Hepatocyte (in vitro differentiated cells): ENCODE data around the gene MICALL2. TPM values are rescaled to one million over a fixed set of nuclear protein-coding genes. Genes with fewer than 3 reads are reported as not detected.

Experiments used
- DNase-seq: peaks from one replicate; pipeline ENCODE4 v3.0.0-alpha.2; 2016; ENCODE audit warnings: low spot score
- H2AFZ ChIP-seq: fragments of 200-600 bp; sonication (generic); 2 replicates; pipeline ENCODE4 v1.6.0; 2016; ENCODE audit warnings: antibody characterized with exemption, mild to moderate bottlenecking
- H3K27ac ChIP-seq: fragments of 200-600 bp; sonication (generic); 2 replicates; pipeline ENCODE4 v1.5.1; 2016; ENCODE audit warnings: mild to moderate bottlenecking
- H3K27me3 ChIP-seq: fragments of 200-600 bp; sonication (generic); 2 replicates; pipeline ENCODE4 v1.6.1; 2016
- H3K36me3 ChIP-seq: fragments of 200-600 bp; sonication (generic); replicated peaks from 2 replicates; pipeline ENCODE4 v1.5.1; 2016; ENCODE audit warnings: low read depth; ENCODE audit not compliant: insufficient read depth
- H3K4me1 ChIP-seq: fragments of 200-600 bp; sonication (generic); 2 replicates; pipeline ENCODE4 v1.5.1; 2016; ENCODE audit warnings: mild to moderate bottlenecking, moderate library complexity; ENCODE audit not compliant: insufficient read depth
- H3K4me2 ChIP-seq: fragments of 200-600 bp; sonication (generic); 2 replicates; pipeline ENCODE4 v1.6.0; 2016
- H3K4me3 ChIP-seq: fragments of 200-600 bp; sonication (generic); 2 replicates; pipeline ENCODE4 v1.5.1; 2016; ENCODE audit warnings: mild to moderate bottlenecking
- H3K79me2 ChIP-seq: fragments of 200-600 bp; sonication (generic); 2 replicates; pipeline ENCODE4 v1.6.0; 2017; ENCODE audit warnings: mild to moderate bottlenecking
- H3K9me2 ChIP-seq: fragments of 200-600 bp; sonication (generic); replicated peaks from 2 replicates; pipeline ENCODE4 v1.6.0; 2017; ENCODE audit warnings: mild to moderate bottlenecking; ENCODE audit not compliant: insufficient read depth
- H3K9me3 ChIP-seq: fragments of 200-600 bp; sonication (generic); 2 replicates; pipeline ENCODE4 v1.5.1; 2016; ENCODE audit warnings: low read depth, mild to moderate bottlenecking
- H4K20me1 ChIP-seq: fragments of 200-600 bp; sonication (generic); 2 replicates; pipeline ENCODE4 v1.6.0; 2016; ENCODE audit warnings: mild to moderate bottlenecking; ENCODE audit not compliant: insufficient read depth, poor library complexity, severe bottlenecking
- EZH2 ChIP-seq: fragments of 200-600 bp; sonication (generic); IDR thresholded peaks from 2 replicates; pipeline ENCODE4 v1.6.1; 2016; ENCODE audit warnings: antibody characterized with exemption, mild to moderate bottlenecking, borderline replicate concordance
- EZH2phosphoT487 ChIP-seq: fragments of 200-600 bp; sonication (generic); IDR thresholded peaks from one replicate; pipeline ENCODE4 v1.6.1; 2018; ENCODE audit warnings: antibody characterized with exemption, mild to moderate bottlenecking, low read depth, moderate library complexity; ENCODE audit not compliant: unreplicated experiment, severe bottlenecking
- WGBS: methylation state at CpG from one replicate; pipeline ENCODE4 v1.1.6; 2016; ENCODE audit warnings: low lambda C conversion rate; ENCODE audit errors: missing lambda C conversion rate; 5-methylcytosine and 5-hydroxymethylcytosine counted together
- polyA plus RNA-seq: library from polyadenylated mRNA; unstranded; fragments of >200 nt; fragmentation: Nextera tagmentation; extraction: Ambion mirVana; gene quantifications from 2 replicates; pipeline ENCODE4 v1.2.1, GENCODE V29; 2016
- total RNA-seq: library from RNA; depleted of rRNA; stranded (reverse); fragments of >200 nt; gene quantifications from 2 replicates; pipeline ENCODE4 v1.2.3, GENCODE V29; 2014
- TF ChIP-seq, protein P1 (sequence below): fragments of 200-600 bp; sonication (generic); IDR thresholded peaks from 2 replicates; pipeline ENCODE4 v1.5.1; 2016; ENCODE audit warnings: antibody characterized with exemption, mild to moderate bottlenecking; ENCODE audit not compliant: poor library complexity

Gene MICALL2
- total and polyA plus RNA-seq, 2 experiments from 2014 or later: 16.4 to 28.2 TPM

DNA sequence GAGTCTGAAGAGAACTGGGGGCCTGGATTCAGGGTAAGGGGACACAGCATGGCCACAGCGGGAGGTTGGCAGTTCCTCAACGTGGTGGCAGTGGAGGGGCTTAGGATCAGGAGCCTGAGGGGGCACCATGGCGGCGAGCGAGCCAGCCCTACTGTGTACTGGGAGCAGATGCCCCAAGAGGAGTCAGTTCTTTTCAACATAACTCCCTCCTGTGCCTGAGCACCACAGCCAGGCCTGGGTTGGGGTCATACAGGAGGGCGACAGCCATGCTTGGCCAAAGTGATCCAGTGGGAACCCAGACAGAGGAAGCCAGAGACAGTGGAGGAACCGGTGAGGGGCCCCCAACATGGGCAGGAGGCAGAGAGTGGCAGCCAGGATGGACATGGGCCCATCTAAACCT, 65.8 kb downstream of the MICALL2 start:
- no peak overlapping the region for H3K4me3 ChIP-seq
- 82% methylated on average over 7 of the region's 7 CpGs for WGBS
- H3K9me3 ChIP-seq: no peaks in the 10 kb centered on the region
- no peaks in the 10 kb centered on the region for H3K79me2 ChIP-seq
- no peaks in the 10 kb centered on the region for H3K9me2 ChIP-seq
- no peak overlapping the region for H3K27ac ChIP-seq
- H3K4me1 ChIP-seq: no peaks in the 10 kb centered on the region
- no peak overlapping the region for H2AFZ ChIP-seq
- no peak for DNase-seq
- peaks cover 4% of the 10 kb centered on the region for H3K27me3 ChIP-seq
- no peaks in the 10 kb centered on the region for H4K20me1 ChIP-seq
- no peak overlapping the region for H3K4me2 ChIP-seq
- TF ChIP-seq EZH2 (no peak), EZH2phosphoT487 (no peak)
- TF ChIP-seq, protein P1, sequence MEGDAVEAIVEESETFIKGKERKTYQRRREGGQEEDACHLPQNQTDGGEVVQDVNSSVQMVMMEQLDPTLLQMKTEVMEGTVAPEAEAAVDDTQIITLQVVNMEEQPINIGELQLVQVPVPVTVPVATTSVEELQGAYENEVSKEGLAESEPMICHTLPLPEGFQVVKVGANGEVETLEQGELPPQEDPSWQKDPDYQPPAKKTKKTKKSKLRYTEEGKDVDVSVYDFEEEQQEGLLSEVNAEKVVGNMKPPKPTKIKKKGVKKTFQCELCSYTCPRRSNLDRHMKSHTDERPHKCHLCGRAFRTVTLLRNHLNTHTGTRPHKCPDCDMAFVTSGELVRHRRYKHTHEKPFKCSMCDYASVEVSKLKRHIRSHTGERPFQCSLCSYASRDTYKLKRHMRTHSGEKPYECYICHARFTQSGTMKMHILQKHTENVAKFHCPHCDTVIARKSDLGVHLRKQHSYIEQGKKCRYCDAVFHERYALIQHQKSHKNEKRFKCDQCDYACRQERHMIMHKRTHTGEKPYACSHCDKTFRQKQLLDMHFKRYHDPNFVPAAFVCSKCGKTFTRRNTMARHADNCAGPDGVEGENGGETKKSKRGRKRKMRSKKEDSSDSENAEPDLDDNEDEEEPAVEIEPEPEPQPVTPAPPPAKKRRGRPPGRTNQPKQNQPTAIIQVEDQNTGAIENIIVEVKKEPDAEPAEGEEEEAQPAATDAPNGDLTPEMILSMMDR: no peak
- no peaks in the 10 kb centered on the region for H3K36me3 ChIP-seq

DNA sequence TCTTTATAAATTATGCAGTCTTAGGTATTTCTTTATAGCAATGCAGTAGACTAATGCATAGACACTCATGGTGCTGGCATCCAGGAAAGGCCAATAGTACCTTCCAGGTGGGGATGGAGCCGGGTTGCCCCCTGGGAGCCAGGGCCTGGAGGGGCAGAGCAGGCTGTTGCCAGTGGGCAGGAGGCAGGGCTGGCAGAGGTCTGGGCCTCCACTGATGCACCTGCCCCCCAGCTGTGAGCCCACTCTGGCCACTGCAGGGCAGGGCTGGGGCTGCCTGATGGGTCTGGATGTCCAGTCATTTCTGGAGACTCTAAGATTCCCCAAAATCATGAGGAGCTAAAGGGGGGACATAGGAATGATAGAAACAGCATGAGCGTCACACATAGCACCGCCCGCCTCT, 66.7 kb downstream of the MICALL2 start:
- WGBS: 89% methylated on average over 4 of the region's 4 CpGs

DNA sequence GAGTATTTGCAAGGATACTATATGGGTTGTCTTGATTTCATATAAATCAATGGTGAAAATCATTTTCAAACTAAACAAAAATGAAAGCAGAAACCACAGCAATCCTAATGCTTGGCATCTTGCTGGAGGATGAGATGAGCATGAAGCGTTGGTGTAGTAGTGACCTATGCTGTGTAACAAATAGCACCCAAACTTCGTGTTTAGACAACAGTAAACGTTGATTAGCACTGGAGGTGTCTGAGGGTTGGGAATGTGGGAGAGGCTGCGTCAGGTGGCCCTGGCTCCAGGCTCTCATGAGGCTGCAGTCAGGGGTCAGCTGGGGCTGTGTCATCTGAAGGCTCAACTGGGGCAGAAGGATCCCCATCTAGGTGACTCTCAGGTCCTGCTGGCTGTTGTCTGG, 67.8 kb downstream of the MICALL2 start:
- no peaks in the 10 kb centered on the region for H4K20me1 ChIP-seq
- no peaks in the 10 kb centered on the region for H3K36me3 ChIP-seq
- H3K9me3 ChIP-seq: no peaks in the 10 kb centered on the region
- WGBS: 79% methylated on average over 4 of the region's 4 CpGs
- no peaks in the 10 kb centered on the region for H3K4me1 ChIP-seq
- H3K4me2 ChIP-seq: no peak overlapping the region
- H3K27me3 ChIP-seq: peaks cover 4% of the 10 kb centered on the region
- no peak overlapping the region for H3K4me3 ChIP-seq
- TF ChIP-seq EZH2 (no peak), EZH2phosphoT487 (no peak)
- no peak for DNase-seq
- H3K79me2 ChIP-seq: no peaks in the 10 kb centered on the region
- no peaks in the 10 kb centered on the region for H3K9me2 ChIP-seq
- no peak overlapping the region for H3K27ac ChIP-seq
- no peak overlapping the region for H2AFZ ChIP-seq

More for the DNA sequence above, 66.7 kb downstream of the MICALL2 start:
- H4K20me1 ChIP-seq: no peaks in the 10 kb centered on the region
- H2AFZ ChIP-seq: no peak overlapping the region
- no peaks in the 10 kb centered on the region for H3K79me2 ChIP-seq
- DNase-seq: no peak
- H3K36me3 ChIP-seq: no peaks in the 10 kb centered on the region
- H3K4me2 ChIP-seq: no peak overlapping the region
- H3K27me3 ChIP-seq: peaks cover 4% of the 10 kb centered on the region
- no peak overlapping the region for H3K27ac ChIP-seq
- H3K9me2 ChIP-seq: no peaks in the 10 kb centered on the region
- TF ChIP-seq, protein P1: no peak
- no peak for TF ChIP-seq EZH2phosphoT487
- TF ChIP-seq EZH2: no peak
- H3K9me3 ChIP-seq: no peaks in the 10 kb centered on the region
- no peaks in the 10 kb centered on the region for H3K4me1 ChIP-seq
- H3K4me3 ChIP-seq: no peak overlapping the region

DNA sequence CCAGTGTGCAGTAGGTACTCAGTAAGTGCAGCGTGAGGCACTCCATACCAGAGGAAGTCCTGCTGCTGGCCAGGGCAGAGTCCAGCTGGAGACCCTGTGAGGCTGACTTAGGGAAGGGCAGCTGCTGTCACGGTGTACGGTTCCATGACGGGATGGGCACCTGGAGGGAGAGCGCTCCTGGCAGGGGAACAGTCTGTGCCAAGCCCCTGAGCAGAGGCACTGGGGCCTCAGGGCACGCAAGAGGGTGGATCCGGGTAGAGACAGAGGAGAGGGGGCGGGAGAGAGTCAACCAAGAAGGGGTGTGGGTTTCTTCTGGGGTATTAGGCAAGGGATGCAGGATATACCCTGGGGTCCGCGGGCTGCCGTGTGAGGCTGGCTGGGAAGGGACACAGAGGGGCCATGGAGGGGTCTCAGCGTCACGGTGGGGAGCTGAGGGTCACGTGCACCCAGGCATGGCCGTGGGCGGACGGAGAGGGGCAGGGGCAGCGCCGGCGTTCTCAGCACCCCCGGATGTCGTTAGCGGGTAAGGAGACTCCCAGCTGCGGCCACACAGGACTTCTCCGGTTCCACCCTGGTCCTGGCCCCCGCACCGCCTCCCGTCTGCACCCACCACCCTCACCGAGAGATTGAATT, 70.5 kb downstream of the MICALL2 start:
- TF ChIP-seq EZH2phosphoT487 (no peak), EZH2 (no peak)
- TF ChIP-seq, protein P1: no peak
- Histone ChIP-seq H4K20me1 (no peaks in the 10 kb centered on the region), H3K4me2 (no peak overlapping the region), H3K4me3 (no peak overlapping the region), H3K27me3 (peaks cover 11% of the 10 kb centered on the region), H3K9me3 (no peaks in the 10 kb centered on the region), H3K79me2 (no peaks in the 10 kb centered on the region), H3K27ac (no peak overlapping the region), H3K9me2 (no peaks in the 10 kb centered on the region), H3K36me3 (no peaks in the 10 kb centered on the region), H3K4me1 (no peaks in the 10 kb centered on the region), H2AFZ (no peak overlapping the region)
- DNase-seq: no peak
- WGBS: 82% methylated on average over 26 of the region's 29 CpGs
